GM11168 (cell line): ENCODE data around the gene NOL11.

Experiments used
- in situ Hi-C: fragments of 300-500 bp; cut with MboI; formaldehyde crosslinking; loops from one replicate; pipeline ENCODE4 v1.12.0; 2022; ENCODE audit warnings: low sequenced_read_pairs; ENCODE audit not compliant: unreplicated experiment

NOL11 gene

GRCh38 chr17:67717624-67718324 is at the start of gene NOL11:
TSS of gene NOL11 (plus strand) at chr17:67717936. CDS start at chr17:67717948, 12 bp downstream.
- in situ Hi-C loops: no loop called here

- in situ Hi-C loops: no loop called here
Measured at GRCh38 chr17:67671493-67671892, 46.2 kb upstream of the NOL11 start.

- in situ Hi-C loops: no loop called here
Measured at GRCh38 chr17:67672592-67673335, 45.0 kb upstream of the NOL11 start.

- in situ Hi-C loops: no loop called here
Measured at GRCh38 chr17:67675481-67675880, 42.3 kb upstream of the NOL11 start.

GRCh38 chr17:67676305-67676704 is 41.4 kb upstream of the NOL11 start:
- in situ Hi-C loops: no loop called here

- in situ Hi-C loops: no loop called here
Measured at GRCh38 chr17:67678414-67678813, 39.3 kb upstream of the NOL11 start.

- in situ Hi-C loops: no loop called here
Measured at GRCh38 chr17:67679225-67679624, 38.5 kb upstream of the NOL11 start.

GRCh38 chr17:67679721-67680120 is 38.0 kb upstream of the NOL11 start:
- in situ Hi-C loops: loop anchor here (10.0 kb wide), 2 partner anchors 105 to 305 kb away; partner anchors contain the start of gene PITPNC1

GRCh38 chr17:67680445-67681224 is 37.1 kb upstream of the NOL11 start:
- in situ Hi-C loops: loop anchor here (10.0 kb wide), 2 partner anchors 106 to 306 kb away; partner anchors contain the start of gene PITPNC1

GRCh38 chr17:67682196-67682595 is 35.5 kb upstream of the NOL11 start:
- in situ Hi-C loops: loop anchor here (10.0 kb wide), 2 partner anchors 107 to 307 kb away; partner anchors contain the start of gene PITPNC1

GRCh38 chr17:67685351-67685750 is 32.4 kb upstream of the NOL11 start:
- in situ Hi-C loops: loop anchor here (10.0 kb wide), 2 partner anchors 111 to 311 kb away; partner anchors contain the start of gene PITPNC1

GRCh38 chr17:67686241-67686640 is 31.5 kb upstream of the NOL11 start:
- in situ Hi-C loops: loop anchor here (10.0 kb wide), 2 partner anchors 111 to 311 kb away; partner anchors contain the start of gene PITPNC1

GRCh38 chr17:67687511-67687910 is 30.2 kb upstream of the NOL11 start:
- in situ Hi-C loops: loop anchor here (10.0 kb wide), 2 partner anchors 113 to 313 kb away; partner anchors contain the start of gene PITPNC1

- in situ Hi-C loops: loop anchor here (10.0 kb wide), 2 partner anchors 115 to 315 kb away; partner anchors contain the start of gene PITPNC1
Measured at GRCh38 chr17:67689534-67690177, 28.1 kb upstream of the NOL11 start.

- in situ Hi-C loops: no loop called here
Measured at GRCh38 chr17:67693811-67694210, 23.9 kb upstream of the NOL11 start.

- in situ Hi-C loops: no loop called here
Measured at GRCh38 chr17:67696347-67696746, 21.4 kb upstream of the NOL11 start.

GRCh38 chr17:67696853-67697498 is 20.8 kb upstream of the NOL11 start:
- in situ Hi-C loops: no loop called here

GRCh38 chr17:67700037-67700724 is 17.6 kb upstream of the NOL11 start:
- in situ Hi-C loops: no loop called here

- in situ Hi-C loops: no loop called here
Measured at GRCh38 chr17:67700725-67701119, 17.0 kb upstream of the NOL11 start.
